Measurements from ENCODE around the gene TAF7.

The TAF7 gene

GRCh38 chr5:141306630-141307029 is 14.0 kb downstream of the TAF7 start:
- Histone ChIP-seq H3K4me3 (ENCODE audit: low read length) (no peak overlapping the region), H3K4me2 (ENCODE audit: low read length) (no peak overlapping the region), H3K9ac (ENCODE audit: low read length) (no peak overlapping the region), H3K36me3 (replicated peaks; ENCODE audit: low read depth, low read length) (no peaks in the 10 kb centered on the region), H4K20me1 (ENCODE audit: insufficient read depth, low read length) (no peaks in the 10 kb centered on the region), H3K9me3 (ENCODE audit: insufficient read depth, low read length) (no peaks in the 10 kb centered on the region), H3K79me2 (ENCODE audit: low read length) (no peaks in the 10 kb centered on the region), H3K27ac (ENCODE audit: low read length) (no peak overlapping the region), H2AFZ (ENCODE audit: low read depth, low read length) (no peak overlapping the region), H3K4me1 (ENCODE audit: low read length) (no peaks in the 10 kb centered on the region), H3K27me3 (ENCODE audit: low read depth, low read length) (no peaks in the 10 kb centered on the region)
- TF ChIP-seq, protein P1, sequence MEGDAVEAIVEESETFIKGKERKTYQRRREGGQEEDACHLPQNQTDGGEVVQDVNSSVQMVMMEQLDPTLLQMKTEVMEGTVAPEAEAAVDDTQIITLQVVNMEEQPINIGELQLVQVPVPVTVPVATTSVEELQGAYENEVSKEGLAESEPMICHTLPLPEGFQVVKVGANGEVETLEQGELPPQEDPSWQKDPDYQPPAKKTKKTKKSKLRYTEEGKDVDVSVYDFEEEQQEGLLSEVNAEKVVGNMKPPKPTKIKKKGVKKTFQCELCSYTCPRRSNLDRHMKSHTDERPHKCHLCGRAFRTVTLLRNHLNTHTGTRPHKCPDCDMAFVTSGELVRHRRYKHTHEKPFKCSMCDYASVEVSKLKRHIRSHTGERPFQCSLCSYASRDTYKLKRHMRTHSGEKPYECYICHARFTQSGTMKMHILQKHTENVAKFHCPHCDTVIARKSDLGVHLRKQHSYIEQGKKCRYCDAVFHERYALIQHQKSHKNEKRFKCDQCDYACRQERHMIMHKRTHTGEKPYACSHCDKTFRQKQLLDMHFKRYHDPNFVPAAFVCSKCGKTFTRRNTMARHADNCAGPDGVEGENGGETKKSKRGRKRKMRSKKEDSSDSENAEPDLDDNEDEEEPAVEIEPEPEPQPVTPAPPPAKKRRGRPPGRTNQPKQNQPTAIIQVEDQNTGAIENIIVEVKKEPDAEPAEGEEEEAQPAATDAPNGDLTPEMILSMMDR (IDR thresholded peaks at IDR 0.05; ENCODE audit: low read depth, low read length): no peak
- no peak for TF ChIP-seq EZH2phosphoT487 (IDR thresholded peaks at IDR 0.05; ENCODE audit: low read depth)

GRCh38 chr5:141303756-141304155 is 16.8 kb downstream of the TAF7 start, which contains the start of gene SLC25A2:
Gene SLC25A2 (minus strand): TSS chr5:141304049. CDS start chr5:141303865, 184 bp downstream.
- H3K27ac ChIP-seq (ENCODE audit: low read length): no peak within 1 kb of the TSS
- H3K4me1 ChIP-seq (ENCODE audit: low read length): no peaks in the 10 kb centered on the region
- no peaks in the 10 kb centered on the region for H3K9me3 ChIP-seq (ENCODE audit: insufficient read depth, low read length)
- H2AFZ ChIP-seq (ENCODE audit: low read depth, low read length): no peak within 1 kb of the TSS
- H3K27me3 ChIP-seq (ENCODE audit: low read depth, low read length): no peaks in the 10 kb centered on the region
- no peak for TF ChIP-seq EZH2phosphoT487 (IDR thresholded peaks at IDR 0.05; ENCODE audit: low read depth)
- TF ChIP-seq, protein P1 (IDR thresholded peaks at IDR 0.05; ENCODE audit: low read depth, low read length): no peak
- H3K79me2 ChIP-seq (ENCODE audit: low read length): no peaks in the 10 kb centered on the region
- no peaks in the 10 kb centered on the region for H3K36me3 ChIP-seq (replicated peaks; ENCODE audit: low read depth, low read length)
- no peak within 1 kb of the TSS for H3K4me2 ChIP-seq (ENCODE audit: low read length)
- H3K4me3 ChIP-seq (ENCODE audit: low read length): no peak within 1 kb of the TSS
- H3K9ac ChIP-seq (ENCODE audit: low read length): no peak within 1 kb of the TSS
- H4K20me1 ChIP-seq (ENCODE audit: insufficient read depth, low read length): no peaks in the 10 kb centered on the region

- Histone ChIP-seq H3K9ac (ENCODE audit: low read length) (no peak overlapping the region), H3K4me1 (ENCODE audit: low read length) (no peaks in the 10 kb centered on the region), H3K27me3 (ENCODE audit: low read depth, low read length) (no peaks in the 10 kb centered on the region), H4K20me1 (ENCODE audit: insufficient read depth, low read length) (no peaks in the 10 kb centered on the region), H3K4me3 (ENCODE audit: low read length) (no peak overlapping the region), H2AFZ (ENCODE audit: low read depth, low read length) (no peak overlapping the region), H3K36me3 (replicated peaks; ENCODE audit: low read depth, low read length) (no peaks in the 10 kb centered on the region), H3K9me3 (ENCODE audit: insufficient read depth, low read length) (no peaks in the 10 kb centered on the region), H3K79me2 (ENCODE audit: low read length) (no peaks in the 10 kb centered on the region), H3K27ac (ENCODE audit: low read length) (no peak overlapping the region), H3K4me2 (ENCODE audit: low read length) (no peak overlapping the region)
- TF ChIP-seq, protein P1 (IDR thresholded peaks at IDR 0.05; ENCODE audit: low read depth, low read length): no peak
- no peak for TF ChIP-seq EZH2phosphoT487 (IDR thresholded peaks at IDR 0.05; ENCODE audit: low read depth)
These were observed 22.2 kb downstream of the TAF7 start for GRCh38 chr5:141298376-141298775.

DNA sequence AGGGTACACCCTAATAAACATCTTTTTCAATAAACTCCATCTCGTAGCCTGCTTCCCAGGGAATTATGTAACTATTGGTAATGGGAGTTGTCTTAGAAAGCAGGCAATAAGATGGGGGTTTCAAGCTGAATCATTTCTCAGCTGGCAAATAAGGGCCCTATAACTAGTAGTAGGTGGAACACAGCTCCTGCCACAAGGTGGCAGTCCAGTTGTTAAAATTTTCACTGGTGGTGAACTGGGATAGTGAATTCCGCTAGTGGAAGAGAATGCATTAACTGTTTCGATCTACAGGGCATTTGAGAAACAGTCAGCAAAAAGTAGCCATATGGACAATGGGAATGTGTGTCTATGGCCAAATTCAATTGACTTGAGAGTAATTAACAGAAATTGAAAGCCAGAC is 47.7 kb downstream of the TAF7 start:
- H3K27ac ChIP-seq (ENCODE audit: low read length): no peak overlapping the region
- no peaks in the 10 kb centered on the region for H3K27me3 ChIP-seq (ENCODE audit: low read depth, low read length)
- no peak overlapping the region for H2AFZ ChIP-seq (ENCODE audit: low read depth, low read length)
- H3K79me2 ChIP-seq (ENCODE audit: low read length): no peaks in the 10 kb centered on the region
- no peaks in the 10 kb centered on the region for H3K9me3 ChIP-seq (ENCODE audit: insufficient read depth, low read length)
- no peak for TF ChIP-seq EZH2phosphoT487 (IDR thresholded peaks at IDR 0.05; ENCODE audit: low read depth)
- TF ChIP-seq, protein P1 (IDR thresholded peaks at IDR 0.05; ENCODE audit: low read depth, low read length): no peak
- no peak overlapping the region for H3K9ac ChIP-seq (ENCODE audit: low read length)
- H3K36me3 ChIP-seq (replicated peaks; ENCODE audit: low read depth, low read length): no peaks in the 10 kb centered on the region
- no peaks in the 10 kb centered on the region for H3K4me1 ChIP-seq (ENCODE audit: low read length)
- H3K4me3 ChIP-seq (ENCODE audit: low read length): no peak overlapping the region
- H3K4me2 ChIP-seq (ENCODE audit: low read length): no peak overlapping the region
- H4K20me1 ChIP-seq (ENCODE audit: insufficient read depth, low read length): no peaks in the 10 kb centered on the region
